HG03139 (cell line): Measurements from ENCODE around the gene ZXDC.

Experiments used
- ATAC-seq: cut with Tn5 transposase; IDR thresholded peaks from one replicate; pipeline ENCODE4 v1.9.1; 2021; ENCODE audit not compliant: unreplicated experiment

Gene ZXDC

DNA sequence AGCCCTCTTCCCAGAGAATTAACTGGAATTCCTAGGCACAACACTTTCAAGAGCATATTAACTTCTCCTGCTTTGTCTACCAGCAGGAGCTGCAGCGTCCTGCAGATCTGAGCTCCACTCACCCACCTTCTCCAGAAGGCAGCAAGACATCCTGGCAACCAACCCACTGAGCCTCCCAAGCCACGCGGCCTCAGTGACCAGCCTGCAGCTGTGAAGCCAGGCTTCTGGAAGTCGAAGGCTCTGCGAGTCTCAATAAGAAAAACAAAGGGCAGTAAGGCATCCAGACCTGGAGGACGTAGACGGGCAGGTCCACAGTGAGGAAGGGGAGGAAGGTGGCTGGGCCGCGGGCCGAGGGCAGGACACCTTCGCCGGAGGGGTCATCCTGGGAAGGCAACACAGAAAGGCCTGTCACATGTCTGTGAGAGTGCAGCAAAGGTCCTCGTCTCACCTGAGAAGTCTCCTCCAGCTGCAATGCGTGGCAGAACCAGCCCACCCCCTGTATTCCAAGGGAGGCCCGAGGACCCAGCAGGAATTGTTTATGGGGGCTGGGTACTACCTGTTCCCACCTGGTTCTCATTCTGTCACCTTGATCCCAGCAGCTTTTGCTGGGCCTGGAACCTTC lies 36.2 kb downstream of the ZXDC start:
- no peak for ATAC-seq

DNA sequence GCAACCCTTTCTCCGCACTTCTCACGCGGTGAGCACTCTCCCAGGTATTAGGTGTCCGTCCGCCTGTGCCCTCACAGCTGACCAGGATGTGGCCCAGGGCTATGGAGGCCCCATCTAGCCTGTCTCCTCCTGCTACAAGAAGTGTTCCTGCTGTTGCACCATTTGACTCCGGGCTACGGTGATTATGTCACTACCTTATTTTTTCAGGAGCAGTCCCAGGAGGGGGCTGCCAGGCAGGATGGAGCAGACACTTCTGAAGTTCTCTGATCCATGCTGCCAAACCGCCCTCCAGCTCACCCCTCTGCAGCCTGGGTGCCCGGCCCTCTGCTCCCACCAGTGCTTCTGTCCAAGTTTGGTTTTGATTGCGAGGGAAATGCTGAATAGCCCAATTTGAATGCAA lies 36.9 kb downstream of the ZXDC start:
- no peak for ATAC-seq

DNA sequence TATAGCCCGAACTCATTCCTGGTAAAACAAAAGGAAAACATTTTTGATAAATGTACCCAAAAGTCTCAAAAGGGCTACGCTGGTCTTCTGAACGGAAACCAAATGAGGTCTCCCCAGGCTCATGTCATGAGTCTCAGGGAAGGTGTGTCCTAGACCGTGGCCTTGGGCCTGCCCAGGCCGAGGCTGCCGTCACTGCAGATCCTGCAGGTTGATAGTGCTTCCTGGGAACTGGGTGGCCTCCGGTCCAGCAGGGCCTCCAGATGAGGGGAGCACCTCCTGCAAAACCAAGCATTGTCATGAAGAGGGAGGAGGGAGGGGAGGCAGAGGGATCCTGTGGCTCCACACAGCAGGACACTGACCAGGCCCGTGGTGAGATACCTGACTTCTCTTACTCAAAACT lies 37.5 kb downstream of the ZXDC start:
- ATAC-seq = no peak

DNA sequence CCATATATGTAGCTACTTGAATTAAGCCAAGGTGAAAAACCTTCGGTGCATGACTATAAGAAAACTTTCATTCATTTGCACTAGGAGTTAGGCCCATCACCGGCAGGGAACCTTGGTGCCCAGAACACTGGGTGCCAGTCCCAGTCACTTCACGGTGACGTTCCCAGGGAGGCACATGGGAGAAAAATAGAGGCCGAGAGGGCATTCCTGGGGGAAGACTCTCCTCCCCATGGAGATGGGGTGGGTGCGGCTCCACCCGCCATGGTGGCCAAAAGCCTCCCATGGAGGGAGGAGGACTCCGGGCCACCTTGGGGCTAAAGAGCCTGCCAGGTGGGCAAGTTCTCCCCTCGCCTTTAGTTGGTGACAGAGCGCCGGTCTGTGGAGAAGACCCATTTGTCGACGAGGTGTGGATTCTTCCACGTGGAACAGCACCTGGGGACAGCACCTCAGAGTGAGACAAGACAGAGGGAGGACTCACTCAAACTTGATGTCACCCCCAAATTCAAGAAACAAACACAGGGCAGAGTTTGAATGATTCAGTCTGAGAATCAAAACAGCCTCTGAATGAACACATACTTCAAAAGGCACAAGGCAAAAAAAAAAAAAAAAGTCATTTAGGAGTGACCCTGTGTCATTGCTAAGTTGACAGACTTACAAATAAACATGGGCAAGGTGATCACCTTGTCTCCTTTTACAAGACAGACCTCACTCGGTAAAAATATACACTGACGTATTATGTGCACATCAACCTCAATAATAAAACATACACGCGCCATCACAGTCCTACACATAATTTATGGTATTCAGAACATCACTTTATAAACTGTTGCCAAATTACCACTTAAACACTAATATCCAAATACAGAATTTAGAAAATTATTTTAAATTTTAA lies 38.6 kb downstream of the ZXDC start:
- no peak for ATAC-seq

DNA sequence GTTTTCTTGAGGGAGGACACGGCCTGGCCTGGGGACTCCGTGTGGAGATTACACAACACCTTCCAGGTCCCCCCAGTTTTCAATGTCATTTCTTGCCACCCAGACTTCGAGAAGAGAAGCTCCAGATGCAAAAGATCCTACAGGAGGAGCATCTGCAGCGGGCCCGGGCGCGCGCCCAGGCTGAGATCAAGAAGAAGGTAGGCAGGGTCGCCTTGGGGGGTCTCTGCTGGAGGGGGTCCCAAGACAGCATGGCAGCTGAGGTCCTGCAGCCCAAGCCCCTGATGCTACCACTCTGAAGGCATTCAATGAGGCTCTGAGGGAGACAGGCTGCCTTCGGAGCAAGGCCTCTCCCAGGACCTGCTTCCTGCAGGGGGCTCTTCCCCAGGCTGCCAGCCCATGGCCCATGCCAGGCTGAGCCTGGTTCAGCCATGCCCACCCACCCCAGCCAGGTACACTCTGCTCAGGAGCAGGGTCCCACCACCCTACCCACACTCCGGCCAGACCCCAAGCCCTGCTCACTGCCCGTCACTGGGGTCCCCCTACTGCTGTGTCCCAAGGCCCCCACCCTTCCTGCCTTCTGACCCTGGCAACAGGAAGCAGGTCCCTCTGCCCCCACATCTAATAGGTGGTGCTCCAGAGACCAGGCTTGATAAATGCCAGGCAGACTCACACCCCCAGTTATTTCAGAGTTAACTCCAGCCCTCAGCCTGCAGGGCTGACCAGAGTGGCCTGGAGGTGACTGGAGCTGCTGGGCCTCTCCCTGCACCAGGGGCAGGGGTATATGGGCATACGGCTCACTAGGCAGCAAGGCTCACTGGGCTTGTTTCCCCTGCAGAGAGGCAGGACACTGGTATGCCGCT lies 40.0 kb downstream of the ZXDC start:
- no peak for ATAC-seq

DNA sequence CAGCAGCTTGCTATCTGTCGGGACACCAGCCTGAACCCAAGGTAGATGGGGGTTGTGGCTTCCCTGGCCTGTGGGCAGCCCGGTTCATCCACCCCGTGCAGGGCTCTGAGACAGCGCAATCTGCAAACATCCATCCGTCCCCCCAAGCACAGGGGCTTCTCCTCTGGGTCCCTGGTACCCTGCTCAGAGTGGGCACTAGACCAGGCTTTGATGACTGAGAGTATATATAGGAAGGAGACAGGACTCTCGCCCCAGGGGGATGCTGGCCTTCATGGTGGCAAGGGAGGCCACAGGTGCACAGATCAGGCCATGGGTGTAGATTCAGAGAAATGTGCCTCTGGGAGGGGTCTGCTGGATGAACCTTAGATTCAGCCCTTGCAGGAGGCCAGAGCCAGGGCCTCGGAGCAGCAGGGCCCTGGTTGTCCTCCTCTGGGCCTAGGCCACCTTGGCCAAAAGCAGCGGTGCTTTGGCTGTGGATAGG lies 40.7 kb downstream of the ZXDC start:
- ATAC-seq = no peak

DNA sequence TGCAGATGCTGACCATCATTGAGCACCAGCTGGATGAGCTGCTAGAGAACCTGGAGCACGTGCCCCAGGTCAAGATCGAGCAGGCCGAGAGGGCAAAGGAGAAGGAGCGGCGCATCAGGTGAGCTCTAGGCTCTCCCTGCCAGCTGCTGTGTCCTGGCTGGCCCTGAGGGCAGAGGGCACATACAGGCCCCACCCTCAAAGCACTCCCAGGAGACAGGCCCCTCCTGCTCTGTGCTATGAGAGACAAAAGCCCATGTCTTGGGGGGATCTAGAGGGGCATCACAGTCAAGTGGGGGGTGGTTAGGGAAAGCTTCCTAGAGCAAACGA lies 41.5 kb downstream of the ZXDC start:
- no peak for ATAC-seq

DNA sequence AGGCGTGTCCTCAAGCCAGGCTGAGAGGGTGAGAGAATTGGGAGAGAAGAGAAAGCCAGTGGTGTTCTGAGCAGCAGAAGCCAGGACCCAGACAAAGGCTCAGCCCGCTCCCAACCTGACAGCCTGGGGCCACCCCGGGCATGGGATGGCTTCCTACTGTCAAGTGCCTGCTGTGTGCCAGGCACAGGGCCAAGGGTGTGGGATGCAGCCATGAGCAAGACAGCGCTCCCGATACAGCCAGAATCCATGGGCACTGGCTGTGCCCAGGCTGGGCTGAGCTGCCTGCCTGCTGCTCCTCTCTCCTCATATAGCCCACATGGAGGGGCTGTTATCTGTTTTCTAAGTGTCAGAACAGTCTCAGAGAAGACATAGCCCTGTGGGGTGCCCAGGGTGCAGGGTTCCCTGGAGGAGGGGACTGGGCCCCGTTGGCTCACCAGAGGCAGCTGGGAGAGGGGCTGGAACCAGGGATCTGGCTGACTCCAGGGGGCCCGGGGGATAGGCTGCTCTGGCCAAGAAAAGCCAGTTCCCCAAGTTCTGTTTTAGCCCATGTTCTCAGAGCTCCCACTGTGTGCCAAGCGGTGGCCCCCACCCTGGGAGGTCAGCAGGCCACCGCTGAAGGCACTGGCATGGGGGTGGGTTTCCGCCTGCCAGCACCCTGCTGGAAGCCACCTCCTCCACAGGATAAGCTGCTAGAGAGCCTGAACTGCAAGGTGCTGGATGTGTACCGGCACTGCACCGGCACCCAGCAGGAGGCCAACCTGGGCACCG lies 42.0 kb downstream of the ZXDC start:
- ATAC-seq = no peak

DNA sequence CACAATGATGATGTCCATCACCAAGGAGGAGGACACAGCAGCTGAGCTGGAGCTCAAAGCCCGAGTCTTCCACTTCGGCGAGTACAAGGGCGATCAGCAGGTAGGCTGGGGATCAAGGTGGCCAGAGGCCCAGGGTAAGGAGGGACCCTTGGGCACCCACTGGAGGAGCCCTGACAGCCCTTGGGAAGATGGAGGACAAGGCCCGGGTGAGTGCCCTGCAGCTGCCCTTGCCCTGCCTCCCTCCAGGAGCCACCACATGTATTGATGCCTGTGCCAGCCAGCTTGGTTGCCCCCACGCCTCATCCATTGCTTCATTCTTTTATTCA lies 42.6 kb downstream of the ZXDC start:
- ATAC-seq = no peak

DNA sequence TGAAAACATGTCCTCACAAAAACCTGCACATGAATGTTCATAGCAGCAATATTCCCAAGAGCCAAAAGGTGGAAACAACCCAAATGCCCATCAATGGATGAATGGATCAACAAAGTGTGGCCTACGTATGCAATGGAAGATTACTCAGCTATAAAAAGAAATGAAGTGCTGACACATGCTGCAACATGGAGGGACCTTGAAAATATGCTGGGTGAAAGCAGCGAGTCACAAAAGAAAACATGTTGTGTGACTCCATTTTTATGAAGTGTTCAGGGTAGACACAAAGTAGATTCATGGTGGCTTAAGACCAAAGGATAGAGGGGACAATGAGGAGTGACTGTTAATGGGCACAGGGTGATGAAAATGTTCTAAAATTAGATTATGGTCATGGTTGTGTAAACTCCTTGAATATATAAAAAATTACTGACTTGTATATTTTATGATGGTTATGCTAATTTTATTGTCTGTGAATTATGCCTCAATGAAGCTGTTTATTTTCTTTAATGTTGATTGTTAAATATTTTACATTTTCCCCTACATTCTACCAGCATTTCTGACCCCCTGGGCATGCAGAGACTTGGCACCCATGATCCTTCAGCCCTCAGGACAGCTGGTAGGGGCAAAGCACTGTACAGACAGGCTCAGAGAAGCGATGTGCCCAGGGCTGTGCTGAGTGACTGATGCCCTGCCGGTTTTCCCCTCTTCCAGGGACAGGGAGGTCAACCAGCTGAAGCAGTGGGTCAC lies 43.2 kb downstream of the ZXDC start:
- no peak for ATAC-seq

DNA sequence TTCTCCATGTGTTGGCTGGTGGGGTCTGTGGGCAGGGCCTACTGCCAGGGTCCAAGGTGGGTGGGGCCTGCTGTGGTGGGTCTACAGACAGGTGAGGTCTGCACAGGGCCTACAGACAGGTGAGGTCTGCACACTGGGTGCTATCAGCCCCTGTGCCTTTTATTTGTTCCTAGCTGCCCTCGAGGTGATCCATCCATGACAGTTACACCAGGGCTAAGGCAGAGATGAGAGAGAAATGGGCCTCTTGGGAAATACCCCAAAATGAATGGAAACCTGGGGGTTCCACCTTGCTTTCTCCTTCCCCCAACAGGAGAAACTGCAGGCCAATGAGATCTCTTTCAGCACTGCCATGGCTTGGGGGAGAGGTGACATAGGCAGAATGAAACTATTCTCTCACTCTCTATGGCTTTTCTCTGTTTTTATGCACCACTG lies 44.6 kb downstream of the ZXDC start:
- no peak for ATAC-seq

DNA sequence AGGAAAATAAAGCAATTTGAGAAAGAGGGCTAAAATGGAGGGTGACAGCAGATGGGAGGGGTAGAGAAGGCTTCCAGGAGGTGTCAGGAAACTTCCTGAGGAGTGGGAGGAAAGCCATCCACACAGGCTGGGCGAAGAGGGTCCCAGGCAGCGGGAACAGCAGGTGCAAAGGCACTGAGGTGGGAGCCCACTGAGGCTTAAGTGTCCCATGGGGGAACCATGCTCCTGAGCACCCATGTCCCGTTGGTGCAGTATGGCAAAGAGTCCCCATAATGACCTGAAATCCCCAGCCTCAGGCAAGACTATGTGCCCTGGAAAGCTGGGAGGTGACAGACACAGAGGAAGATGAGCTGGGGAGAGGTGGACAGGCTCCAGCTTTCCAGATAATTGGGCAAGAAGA lies 50.9 kb downstream of the ZXDC start:
- no peak for ATAC-seq

DNA sequence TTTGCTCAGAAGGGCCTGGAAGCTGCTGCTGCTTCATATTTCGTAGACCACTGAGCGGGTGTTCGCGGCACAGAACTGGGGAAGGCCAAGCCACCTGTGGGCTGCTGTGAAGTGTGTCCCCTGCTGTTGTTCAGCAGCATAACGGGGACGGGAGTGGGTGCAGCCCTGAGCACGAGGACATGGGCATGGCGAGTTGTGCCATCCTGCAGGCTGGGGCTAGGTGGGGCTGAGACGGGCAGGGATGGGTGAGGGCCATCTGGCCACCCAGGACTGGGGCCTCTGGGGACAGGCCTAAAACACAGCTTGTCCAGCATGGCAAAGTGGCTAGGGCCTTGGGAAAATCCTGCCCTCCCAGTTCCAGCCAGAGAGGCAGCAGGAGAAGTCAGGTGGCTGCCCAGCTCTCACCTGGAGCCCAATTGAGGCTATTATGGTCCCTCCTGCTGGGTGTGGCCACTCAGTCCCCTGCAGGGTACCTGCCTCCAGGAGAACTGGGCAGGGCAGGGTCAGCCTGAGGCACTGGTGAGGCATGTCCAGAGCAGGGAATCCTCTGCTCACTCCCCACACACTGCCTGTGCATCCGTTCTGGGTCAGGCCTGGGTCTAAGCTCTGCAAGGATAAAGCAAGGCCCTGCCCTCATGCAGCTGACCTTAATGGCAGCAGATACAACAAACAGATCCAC lies 51.5 kb downstream of the ZXDC start:
- no peak for ATAC-seq

DNA sequence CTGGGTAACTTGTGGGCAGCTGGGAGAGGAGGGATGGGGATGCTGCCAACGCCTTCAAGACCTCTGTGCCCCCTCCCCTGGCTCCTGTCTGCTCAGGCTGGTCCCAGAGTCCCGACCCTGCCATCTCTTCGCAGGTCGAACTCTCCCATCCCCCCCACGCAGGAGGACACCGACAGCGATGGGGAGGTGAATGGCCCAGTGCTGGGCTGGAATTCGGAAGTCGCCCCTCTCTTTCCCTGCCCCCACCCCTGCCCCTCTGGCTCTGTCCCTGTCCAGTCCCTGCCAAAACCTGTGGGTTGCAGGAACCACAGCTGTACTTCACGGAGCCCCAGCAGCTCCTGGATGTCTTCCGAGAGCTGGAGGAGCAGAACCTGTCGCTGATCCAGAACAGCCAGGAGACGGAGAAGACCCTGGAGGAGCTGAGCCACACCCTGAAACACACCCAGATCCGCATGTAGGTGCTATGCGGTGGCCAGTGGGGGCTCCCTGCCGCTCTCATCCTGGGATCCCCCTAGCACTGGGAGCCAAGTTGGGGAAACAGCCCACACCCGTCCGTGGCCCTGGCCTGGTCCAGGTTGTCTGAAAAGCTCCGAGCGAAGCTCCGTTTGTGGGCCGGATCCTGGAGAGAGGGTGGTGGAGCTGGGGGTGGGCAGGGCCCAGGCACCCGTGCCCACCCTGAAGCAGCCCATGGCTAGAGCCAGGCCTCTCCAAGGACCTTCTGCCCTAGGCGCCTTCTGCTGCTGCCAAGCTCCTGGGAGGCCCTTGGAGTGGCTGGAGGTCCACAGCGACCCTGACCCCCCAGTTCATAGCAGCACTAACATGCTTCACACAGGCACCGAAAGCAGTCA lies 52.3 kb downstream of the ZXDC start:
- ATAC-seq = no peak

DNA sequence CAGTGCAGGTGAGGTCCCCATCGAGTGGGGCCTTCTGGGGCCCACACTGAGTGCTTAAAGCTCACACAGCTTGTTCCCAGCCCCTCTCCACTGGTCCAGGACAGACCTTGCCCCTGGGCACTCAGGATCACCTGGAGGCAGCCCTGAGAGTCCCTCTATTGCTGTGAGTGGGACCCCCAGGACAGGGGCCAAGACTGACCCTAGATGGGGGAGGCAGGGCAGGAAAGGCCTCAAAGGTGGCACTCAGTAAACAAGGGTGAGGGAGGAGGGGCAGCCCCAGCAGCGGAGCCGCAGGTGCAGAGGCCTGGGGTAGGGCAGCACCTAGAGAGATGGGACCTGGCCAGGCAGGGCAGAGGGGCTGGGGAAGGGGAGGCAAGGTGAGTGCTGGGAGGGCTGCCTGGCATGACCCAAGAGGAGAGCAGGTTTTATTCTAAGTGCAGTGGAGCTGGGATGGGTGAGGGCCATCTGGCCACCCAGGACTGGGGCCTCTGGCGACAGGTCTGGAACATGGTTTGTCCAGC lies 53.1 kb downstream of the ZXDC start:
- no peak for ATAC-seq

DNA sequence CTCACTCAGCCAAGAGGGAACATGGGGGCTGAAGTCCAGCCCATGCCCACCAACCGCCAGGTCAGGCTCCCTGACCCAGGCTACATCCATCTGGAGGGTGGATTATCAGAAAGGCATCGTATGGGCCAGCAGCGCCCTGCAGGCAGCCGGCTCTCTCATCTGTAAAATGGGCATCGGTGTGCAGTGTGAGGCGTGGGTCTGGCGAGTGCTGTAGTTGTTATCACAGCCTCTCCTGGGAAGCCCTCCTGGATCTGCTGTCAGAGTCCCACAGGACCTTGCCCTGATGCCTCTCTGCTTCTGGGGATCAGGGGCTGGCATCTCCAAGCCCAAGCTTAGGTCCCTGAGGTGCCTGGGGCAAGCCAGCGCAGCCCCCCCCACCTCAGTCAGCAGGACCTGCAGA lies 53.6 kb downstream of the ZXDC start:
- ATAC-seq = no peak

DNA sequence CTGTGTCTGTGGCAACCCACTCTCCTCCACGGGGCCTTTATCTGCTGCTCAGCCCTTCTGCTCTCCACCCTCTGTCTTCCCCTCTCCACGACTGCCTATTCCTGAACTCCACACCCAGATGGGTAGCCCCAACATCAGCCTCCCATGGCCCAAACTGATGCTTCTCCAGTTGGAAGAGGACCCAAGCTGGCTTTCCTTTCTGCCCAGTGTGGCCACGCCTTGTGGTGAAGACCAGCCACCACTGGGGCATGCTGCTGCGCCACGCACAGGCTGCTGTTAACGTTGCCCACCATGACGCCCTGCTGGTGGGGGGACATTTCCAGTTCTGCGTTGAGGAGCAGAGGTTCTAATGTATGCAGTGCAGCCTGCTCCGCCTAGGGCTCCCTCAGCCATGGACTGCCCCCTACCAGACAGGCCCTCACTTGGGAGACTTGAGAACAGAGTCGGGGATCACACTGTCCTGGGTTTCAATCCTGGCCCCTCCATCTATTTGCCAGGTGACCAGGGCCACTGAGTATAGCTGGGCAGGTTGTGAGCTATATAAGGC lies 54.0 kb downstream of the ZXDC start:
- no peak for ATAC-seq
